Measurements from ENCODE around the gene SLC35G6. TPM values are rescaled to one million over a fixed set of nuclear protein-coding genes. Genes with fewer than 3 reads are reported as not detected.
A peak's percentile ranks its signal among the peaks of the same experiment; 100 is the strongest.

Gene SLC35G6
- total RNA-seq, 2 experiments from 2014 or later: not detected

DNA sequence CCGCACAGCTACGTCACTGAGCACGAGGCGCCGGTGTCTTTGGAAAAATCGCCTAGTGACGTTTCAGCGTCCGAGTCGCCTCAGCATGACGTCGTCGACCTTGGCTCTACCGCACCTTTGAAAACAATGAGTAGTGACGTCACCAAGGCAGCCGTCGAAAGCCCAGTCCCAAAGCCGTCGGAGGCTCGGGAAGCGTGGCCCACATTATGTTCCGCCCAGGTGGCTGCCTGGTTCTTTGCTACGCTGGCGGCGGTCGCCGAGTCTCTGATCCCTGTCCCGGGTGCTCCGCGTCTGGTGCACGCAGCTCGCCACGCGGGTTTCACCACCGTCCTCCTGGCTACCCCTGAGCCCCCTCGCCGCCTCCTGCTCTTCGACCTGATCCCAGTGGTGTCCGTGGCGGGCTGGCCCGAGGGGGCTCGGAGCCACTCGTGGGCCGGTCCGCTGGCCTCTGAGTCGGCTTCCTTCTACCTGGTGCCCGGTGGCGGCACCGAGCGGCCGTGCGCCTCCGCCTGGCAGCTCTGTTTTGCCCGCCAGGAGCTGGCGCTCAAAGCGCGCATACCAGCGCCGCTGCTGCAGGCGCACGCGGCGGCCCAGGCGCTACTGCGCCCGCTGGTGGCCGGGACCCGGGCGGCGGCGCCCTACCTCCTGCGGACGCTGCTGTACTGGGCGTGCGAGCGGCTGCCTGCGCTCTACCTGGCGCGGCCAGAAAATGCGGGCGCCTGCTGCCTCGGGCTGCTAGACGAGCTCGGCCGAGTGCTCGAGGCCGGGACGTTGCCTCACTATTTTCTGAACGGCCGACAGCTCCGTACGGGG is 44.5 kb upstream of the SLC35G6 start:
- Histone ChIP-seq H4K20me1 (ENCODE audit: insufficient read depth, low read length) (no peaks in the 10 kb centered on the region), H3K4me2 (ENCODE audit: low read length) (peak overlapping the region; percentile 99), H3K4me3 (ENCODE audit: low read depth, low read length, poor library complexity, severe bottlenecking) (peak overlapping the region; percentile 76), H3K4me1 (ENCODE audit: insufficient read depth, low read length, poor library complexity, severe bottlenecking) (peaks cover 40% of the 10 kb centered on the region), H3K27ac (ENCODE audit: low read depth, low read length, poor library complexity, severe bottlenecking) (peak overlapping the region; percentile 77), H3K36me3 (ENCODE audit: insufficient read depth, low read length) (no peaks in the 10 kb centered on the region), H3K9me3 (ENCODE audit: low read length) (no peaks in the 10 kb centered on the region), H2AFZ (ENCODE audit: low read length) (peak overlapping the region; percentile 61; the same call in 1 of the 2 replicates), H3K9me2 (ENCODE audit: insufficient read depth, low read length) (no peaks in the 10 kb centered on the region), H3K79me2 (ENCODE audit: insufficient read depth, low read depth, low read length) (peaks cover 4% of the 10 kb centered on the region; the same call in 1 of the 2 replicates)
- peak; percentile 91 for DNase-seq (ENCODE audit: low spot score)
- TF ChIP-seq, protein P1, sequence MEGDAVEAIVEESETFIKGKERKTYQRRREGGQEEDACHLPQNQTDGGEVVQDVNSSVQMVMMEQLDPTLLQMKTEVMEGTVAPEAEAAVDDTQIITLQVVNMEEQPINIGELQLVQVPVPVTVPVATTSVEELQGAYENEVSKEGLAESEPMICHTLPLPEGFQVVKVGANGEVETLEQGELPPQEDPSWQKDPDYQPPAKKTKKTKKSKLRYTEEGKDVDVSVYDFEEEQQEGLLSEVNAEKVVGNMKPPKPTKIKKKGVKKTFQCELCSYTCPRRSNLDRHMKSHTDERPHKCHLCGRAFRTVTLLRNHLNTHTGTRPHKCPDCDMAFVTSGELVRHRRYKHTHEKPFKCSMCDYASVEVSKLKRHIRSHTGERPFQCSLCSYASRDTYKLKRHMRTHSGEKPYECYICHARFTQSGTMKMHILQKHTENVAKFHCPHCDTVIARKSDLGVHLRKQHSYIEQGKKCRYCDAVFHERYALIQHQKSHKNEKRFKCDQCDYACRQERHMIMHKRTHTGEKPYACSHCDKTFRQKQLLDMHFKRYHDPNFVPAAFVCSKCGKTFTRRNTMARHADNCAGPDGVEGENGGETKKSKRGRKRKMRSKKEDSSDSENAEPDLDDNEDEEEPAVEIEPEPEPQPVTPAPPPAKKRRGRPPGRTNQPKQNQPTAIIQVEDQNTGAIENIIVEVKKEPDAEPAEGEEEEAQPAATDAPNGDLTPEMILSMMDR (conservative IDR thresholded peaks at IDR 0.05; ENCODE audit: low read length): peak; percentile 88
- TF ChIP-seq EZH2phosphoT487 (IDR thresholded peaks at IDR 0.05; ENCODE audit: borderline replicate concordance, low read depth, low read length): no peak
- no TSS peak for BruUV-seq (replicated peaks)
- ChIA-PET CTCF (ENCODE audit: unreplicated experiment) (interaction anchor here (0.6 to 1.9 kb wide), 6 partner anchors 18 to 124 kb away, joined by 3 to 18 read pairs (median 6); partner anchors contain the start of genes TMEM256 and TMEM95), POLR2A (interaction anchor here (0.5 to 2.5 kb wide), 3 partner anchors 12 to 174 kb away, joined by 3 to 8 read pairs (median 6); partner anchors contain the start of gene TMEM256)
- intact Hi-C loops (cut with micrococcal nuclease; ENCODE audit: unreplicated experiment): loop anchor here (1.0 to 5.0 kb wide), 5 partner anchors 48 to 399 kb away; partner anchors contain the start of genes POLR2A, SENP3, SLC16A13 and WRAP53

DNA sequence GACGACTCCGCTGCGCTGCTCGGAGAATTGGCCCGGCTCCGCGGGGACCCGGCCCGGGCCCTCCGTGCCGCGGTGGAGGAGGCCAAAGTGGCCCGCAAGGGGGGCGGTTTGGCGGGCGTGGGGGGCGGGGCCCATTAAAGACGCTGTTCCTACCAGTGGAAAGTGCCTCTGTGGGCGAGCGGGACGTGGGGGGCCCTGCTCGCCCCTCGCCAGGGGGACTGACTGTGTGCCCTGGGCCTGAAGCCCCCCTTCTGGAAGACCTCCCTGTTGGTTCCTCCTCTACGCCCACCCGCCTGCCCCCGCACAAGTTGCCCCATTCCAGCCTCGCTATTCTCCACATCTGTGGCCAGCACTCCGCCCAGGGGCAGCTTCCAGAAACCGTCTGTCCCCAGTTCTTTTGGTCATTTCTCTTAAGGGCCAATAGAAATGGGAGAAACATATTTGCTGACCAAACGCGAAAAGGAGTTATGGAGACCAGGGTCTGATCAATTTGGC is 43.8 kb upstream of the SLC35G6 start:
- ChIA-PET POLR2A (interaction anchor here (0.5 kb wide), 1 partner anchor 13 kb away, joined by 6 read pairs; no protein-coding TSS in a partner anchor), CTCF (ENCODE audit: unreplicated experiment) (interaction anchor here (1.4 kb wide), 1 partner anchor 107 kb away, joined by 6 read pairs; no protein-coding TSS in a partner anchor)
- no peak for DNase-seq (ENCODE audit: low spot score)
- Histone ChIP-seq H3K79me2 (ENCODE audit: insufficient read depth, low read depth, low read length) (peaks cover 4% of the 10 kb centered on the region; the same call in 1 of the 2 replicates), H3K4me3 (ENCODE audit: low read depth, low read length, poor library complexity, severe bottlenecking) (peak overlapping the region; percentile 76), H3K36me3 (ENCODE audit: insufficient read depth, low read length) (no peaks in the 10 kb centered on the region), H4K20me1 (ENCODE audit: insufficient read depth, low read length) (no peaks in the 10 kb centered on the region), H3K4me1 (ENCODE audit: insufficient read depth, low read length, poor library complexity, severe bottlenecking) (peaks cover 40% of the 10 kb centered on the region), H3K4me2 (ENCODE audit: low read length) (peak overlapping the region; percentile 99), H2AFZ (ENCODE audit: low read length) (no peak overlapping the region), H3K9me2 (ENCODE audit: insufficient read depth, low read length) (no peaks in the 10 kb centered on the region), H3K27ac (ENCODE audit: low read depth, low read length, poor library complexity, severe bottlenecking) (no peak overlapping the region), H3K9me3 (ENCODE audit: low read length) (no peaks in the 10 kb centered on the region)
- no TSS peak for BruUV-seq (replicated peaks)
- TF ChIP-seq EZH2phosphoT487 (IDR thresholded peaks at IDR 0.05; ENCODE audit: borderline replicate concordance, low read depth, low read length): no peak
- TF ChIP-seq, protein P1 (conservative IDR thresholded peaks at IDR 0.05; ENCODE audit: low read length): no peak
- intact Hi-C loops (cut with micrococcal nuclease; ENCODE audit: unreplicated experiment): loop anchor here (1.0 to 5.0 kb wide), 4 partner anchors 47 to 400 kb away; partner anchors contain the start of genes POLR2A, SENP3 and SLC16A13
